Renal cortical epithelial cell (primary cell): ENCODE measurements around the gene IPPK. TPM values are rescaled to one million over a fixed set of nuclear protein-coding genes. Genes with fewer than 3 reads are reported as not detected.
"Not testable (repeated sequence)": the region's sequence is repeated elsewhere in the genome, so short reads cannot be mapped to it uniquely, and the experiment has no call there.

Source experiments
- DNase-seq: peaks from one replicate; pipeline ENCODE4 v3.0.0-alpha.2; 2011; ENCODE audit warnings: low read depth
- total RNA-seq: library from RNA; depleted of rRNA; stranded (reverse); fragments of >200 nt; gene quantifications from 2 replicates; pipeline ENCODE4 v1.2.3, GENCODE V29; 2014

The IPPK gene
- total RNA-seq, 1 donor from 2014 or later: 29.4 TPM

DNA sequence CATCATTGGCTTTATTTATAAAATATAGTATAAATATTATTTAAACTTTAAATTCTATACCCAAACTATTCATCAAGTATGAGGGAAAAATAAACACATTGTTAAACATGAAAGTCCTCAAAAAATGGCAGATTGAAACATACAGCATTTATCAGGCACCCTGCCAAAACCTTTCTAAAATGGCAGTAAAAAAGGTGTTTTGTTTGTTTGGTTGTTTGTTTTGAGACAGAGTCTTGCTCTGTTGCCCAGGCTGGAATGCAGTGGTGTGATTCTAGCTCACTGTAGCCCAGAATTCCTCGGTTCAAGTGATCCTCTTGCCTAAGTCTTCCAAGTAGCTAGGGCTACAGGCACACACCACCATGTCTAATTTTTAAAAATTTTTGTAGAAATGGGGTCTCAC lies 74.0 kb downstream of the IPPK start:
- DNase-seq: no peak

DNA sequence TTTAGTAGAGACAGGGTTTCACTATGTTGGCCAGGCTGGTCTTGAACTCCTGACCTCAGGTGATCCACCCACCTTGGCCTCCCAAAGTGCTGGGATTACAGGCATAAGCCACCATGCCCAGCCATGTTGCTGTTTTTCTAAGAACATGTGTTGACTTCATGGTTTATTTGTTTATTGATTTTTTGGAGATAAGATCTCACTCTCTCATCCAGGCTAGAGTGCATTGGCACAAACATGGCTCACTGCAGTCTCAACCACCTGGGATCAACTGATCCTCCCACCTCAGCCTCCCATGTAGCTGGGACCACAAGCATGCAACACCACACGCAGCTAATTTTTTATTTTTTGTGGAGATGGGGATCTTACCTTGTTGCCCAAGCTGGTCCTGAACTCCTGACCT lies 74.9 kb downstream of the IPPK start:
- not testable (repeated sequence) for DNase-seq

DNA sequence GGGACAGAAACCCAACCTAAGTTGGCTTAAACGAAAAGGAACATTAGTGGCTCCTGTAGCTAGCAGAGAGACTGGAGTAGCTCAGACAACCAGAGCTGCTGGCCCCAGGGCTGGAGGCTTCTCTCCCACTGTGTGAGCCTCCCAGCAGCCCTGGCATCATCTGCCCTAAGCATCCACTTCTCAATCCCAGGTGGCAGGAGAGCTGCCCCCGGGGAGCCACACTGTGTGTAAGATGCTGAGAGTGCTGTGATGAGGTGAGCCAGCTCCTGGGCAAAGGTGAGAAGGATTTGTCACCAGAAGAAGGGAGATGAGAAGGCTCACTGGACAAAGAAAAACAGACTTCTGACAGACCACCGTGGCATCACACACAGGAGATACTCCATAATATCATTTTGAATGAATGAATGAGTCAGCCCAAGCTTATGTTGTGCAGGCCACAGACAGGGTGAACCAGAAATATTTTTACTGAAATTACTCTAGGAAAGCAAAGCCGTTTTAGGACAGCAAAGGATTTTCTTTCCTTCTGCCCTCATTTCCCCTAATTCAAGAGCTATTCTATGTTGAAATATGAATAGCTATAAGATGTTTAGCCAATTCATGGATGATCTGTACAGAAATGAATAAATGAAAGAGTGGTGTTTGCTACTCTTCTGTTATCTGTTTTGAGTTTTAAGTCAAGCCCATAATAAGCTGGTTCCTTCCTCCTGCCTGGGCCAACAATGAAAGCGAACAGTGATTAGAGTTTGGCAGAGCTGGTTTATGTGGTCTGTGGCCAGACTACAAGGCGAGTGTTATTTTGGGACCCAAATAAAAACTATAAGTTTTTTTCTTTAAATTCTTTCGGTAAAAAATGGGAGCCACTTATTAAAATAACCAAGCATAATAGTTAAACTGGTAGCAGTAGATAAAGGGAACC lies 76.7 kb downstream of the IPPK start:
- no peak for DNase-seq

DNA sequence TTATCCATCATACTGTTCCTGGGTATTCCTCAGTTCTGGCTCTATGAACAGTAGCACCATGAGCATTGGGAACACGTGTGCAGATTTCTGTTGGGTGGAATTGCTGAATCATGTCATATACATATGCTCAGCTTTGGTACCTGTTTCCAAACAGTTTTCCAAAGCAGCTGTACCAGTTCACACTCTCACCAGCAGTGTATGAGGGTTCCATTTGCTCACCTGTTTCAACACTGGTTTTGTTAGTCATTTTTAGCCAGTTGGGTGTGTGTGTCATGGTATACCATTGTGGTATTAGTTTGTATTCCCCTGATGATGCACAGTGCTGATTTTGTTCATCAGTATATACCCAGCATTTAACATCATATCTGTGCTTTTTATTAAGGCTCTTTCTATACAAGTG lies 77.4 kb downstream of the IPPK start:
- DNase-seq: no peak

DNA sequence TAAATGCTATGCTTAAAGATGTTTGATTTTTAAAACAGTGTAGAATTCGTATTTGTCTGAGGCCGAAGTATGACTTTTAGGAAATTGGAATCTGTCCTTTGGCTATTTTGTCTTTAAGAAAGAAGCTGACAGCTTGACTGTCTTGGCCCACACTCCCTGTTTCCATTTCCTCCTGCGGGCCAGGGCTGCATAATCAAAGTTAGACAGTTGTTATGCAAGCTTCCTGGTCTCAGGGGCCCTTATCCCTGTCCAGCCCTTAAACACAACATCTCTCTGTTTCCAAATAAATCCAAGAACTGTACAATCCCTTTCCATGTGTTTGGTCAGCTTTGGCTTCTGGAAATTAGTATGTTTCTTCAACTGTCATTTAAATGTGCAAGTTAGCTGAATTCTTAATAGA lies 79.6 kb downstream of the IPPK start:
- no peak for DNase-seq

DNA sequence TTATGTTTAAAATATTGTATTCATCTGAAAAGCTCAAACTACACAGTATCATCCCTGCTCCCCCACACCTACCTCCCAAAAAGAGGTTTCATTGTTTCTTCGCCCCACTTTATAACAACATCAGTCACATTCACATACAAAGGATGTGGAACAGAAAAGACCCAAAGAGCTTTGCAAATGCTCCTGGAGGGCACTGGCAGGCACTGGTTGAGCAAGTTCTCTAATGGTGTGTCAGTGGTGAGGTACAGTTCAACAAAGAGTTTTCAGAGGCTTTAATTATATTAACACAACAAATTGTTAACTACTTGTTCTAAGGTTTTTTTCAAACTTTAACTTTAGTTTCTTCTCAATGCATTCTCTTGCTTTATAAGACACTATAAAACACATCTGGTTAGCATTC lies 80.0 kb downstream of the IPPK start:
- DNase-seq: no peak

DNA sequence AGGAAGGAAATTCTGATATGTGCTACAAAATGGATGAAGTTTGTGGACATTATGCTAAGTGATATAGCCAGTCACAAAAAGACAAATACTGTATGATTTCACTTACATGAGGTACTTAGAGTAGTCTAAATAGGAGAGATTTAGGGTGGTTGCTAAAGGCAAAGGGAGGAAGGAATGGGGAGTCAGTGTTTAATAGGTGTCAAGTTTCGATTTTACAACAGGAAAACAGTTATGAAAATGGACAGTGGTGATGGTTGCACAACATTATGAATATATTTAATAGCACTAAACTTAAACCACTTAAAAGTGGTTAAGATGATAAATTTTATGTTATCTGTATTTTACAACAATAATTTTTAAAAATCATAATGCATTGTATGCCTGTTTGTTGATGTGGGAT lies 93.8 kb downstream of the IPPK start:
- no peak for DNase-seq

DNA sequence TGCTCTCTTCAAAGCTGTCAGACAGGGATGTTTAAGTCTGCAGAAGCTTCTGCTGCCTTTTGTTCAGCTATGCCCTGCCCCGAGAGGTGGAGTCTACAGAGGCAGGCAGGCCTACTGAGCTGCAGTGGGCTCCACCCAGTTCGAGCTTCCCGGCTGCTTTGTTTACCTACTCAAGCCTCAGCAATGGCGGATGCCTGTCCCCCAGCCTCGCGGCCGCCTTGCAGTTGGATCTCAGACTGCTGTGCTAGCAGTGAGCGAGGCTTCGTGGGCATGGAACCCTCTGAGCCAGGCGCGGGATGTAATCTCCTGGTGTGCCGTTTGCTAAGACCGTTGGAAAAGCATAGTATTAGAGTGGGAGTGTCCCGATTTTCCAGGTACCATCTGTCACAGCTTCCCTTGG lies 96.3 kb downstream of the IPPK start:
- not testable (repeated sequence) for DNase-seq

DNA sequence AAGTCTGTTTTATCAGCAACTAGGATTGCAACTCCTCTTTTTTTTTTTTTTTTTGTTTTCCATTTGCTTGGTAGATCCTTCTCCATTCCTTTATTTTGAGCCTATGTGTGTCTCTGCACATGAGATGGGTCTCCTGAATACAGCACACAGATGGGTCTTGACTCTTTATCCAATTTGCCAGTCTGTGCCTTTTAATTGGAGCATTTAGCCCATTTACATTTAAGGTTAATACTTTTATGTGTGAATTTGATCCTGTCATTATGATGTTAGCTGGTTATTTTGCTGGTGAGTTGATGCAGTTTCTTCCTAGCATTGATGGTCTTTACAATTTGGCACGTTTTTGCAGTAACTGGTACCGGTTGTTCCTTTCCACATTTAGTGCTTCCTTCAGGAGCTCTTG lies 98.1 kb downstream of the IPPK start:
- not testable (repeated sequence) for DNase-seq

DNA sequence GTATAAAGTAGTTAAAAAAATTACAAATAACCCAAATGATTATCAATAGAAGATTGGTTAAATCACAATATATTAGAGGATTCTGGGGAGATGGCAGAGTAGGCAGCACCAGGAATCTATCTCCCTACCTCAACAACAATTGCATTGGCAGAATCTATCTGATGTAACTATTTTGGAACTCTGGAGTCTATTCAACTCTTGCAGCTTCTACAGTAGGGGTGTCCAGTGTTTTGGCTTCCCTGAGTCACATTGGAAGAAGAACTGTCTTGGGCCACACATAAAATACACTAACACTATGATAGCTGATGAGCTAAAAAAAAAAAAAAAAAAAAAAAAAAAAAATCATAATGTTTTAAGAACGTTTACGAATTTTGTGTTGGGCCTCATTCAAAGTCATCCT lies 104.9 kb downstream of the IPPK start:
- DNase-seq: no peak

DNA sequence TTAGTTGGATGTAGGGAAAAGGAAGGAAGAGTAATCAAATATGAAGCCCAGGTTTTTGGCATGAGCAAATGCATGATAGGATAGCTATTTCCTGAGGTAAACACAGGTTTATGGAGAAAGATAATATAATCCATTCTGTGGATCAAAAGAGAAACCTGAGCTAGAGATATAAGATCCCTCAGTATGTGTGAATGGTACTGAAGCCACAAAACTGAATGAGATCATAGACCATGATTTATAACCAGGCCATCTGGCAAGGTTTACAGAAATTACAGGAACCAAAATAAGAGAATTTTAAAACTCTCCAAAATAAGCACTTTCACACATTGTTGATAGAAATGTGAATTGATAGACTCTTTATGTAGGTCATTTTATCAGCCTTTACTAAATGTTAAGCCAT lies 105.4 kb downstream of the IPPK start:
- DNase-seq: no peak

Other genes with a start within 250 kb of the IPPK start
- gene OMD, start 245.7 kb downstream of the IPPK start, total RNA-seq: not detected in 2 replicates
- not detected in 2 replicates for gene ASPN, start 187.6 kb downstream of the IPPK start, total RNA-seq
- gene ECM2, start 134.1 kb downstream of the IPPK start, total RNA-seq: 0.20 TPM in 1 of 2 replicates, not detected in the other
- 50.5 and 70.7 TPM in 2 replicates for gene BICD2, start 94.7 kb upstream of the IPPK start, total RNA-seq
- gene ZNF484, start 207.9 kb upstream of the IPPK start, total RNA-seq: 13.0 and 23.5 TPM in 2 replicates